ENCODE measurements around the gene PERM1.

DNA sequence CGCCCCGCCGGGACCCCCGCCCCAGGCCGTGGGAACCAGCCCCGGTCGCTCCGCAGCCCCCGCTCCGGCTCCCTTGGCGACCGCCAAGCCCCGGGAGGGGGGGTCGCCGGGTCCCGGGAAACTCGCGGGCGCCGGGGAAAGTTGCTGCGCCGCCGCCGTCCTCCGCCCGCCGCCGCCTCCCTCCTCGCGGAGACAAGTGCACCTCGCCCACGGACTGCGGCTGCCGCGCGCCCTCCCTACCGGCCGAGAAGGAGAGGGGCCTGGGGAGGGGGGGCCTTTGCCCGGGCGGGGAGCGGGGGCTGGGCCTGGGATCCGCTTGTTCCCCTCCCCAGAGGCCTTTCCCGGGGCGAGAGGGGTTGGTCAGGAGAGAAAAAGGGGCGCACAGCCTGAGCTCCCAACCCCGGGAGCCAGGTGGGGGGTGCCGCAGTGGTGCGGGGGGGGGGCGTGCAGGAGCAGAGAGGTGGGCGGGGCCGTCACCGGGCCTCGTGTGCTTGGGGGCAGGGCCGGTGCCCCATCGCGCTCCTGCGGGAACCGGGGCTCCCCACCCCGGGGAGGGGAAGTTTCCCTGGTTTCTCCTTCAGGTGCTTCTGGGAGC is 38.6 kb upstream of the PERM1 start:
- no peak for TF ChIP-seq ZNF274 (IDR thresholded peaks at IDR 0.05; ENCODE audit: low read depth, low read length)
- no peak for TF ChIP-seq SUZ12 (IDR thresholded peaks at IDR 0.05; ENCODE audit: extremely low read depth, insufficient read depth, insufficient read length)
- TF ChIP-seq YY1 (IDR thresholded peaks at IDR 0.05; ENCODE audit: insufficient read depth, insufficient read length): no peak
